Nucleus accumbens (tissue), 56 donors: ENCODE measurements around the gene LGALS12.
A peak's percentile ranks its signal among the peaks of the same experiment; 100 is the strongest.
"Not testable (repeated sequence)": the region's sequence is repeated elsewhere in the genome, so short reads cannot be mapped to it uniquely, and the experiment has no call there.

Experiments used
- DNase-seq, 56 donors: peaks; one replicate each; lab custom pipeline; 2025; lab: John Stamatoyannopoulos, UW

The LGALS12 gene

DNA sequence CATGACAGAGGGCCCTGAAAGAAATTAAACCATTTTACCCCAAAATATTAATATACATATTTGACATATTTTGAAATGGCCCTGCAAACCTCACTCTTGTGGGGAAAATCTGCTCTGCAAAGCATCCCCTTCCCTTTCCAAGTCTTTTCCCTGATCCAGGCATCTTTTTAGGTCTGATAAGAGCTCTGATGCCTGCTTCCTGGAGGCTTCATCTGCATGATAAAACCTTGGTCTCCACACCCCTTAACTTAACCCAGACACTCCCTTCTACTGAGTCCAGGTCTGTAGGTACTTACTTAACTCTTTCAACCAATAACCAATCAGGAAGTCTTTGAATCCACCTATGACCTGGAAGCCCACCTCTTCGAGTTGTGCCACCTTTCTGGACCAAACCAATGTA lies 1.8 kb upstream of the LGALS12 start:
- no peak for DNase-seq

GRCh38 chr11:63504933-63505586 lies 824 bp upstream of the LGALS12 start:
- DNase-seq: peak in 17 of 56 donors; percentile 7 to 62 (median 24)

GRCh38 chr11:63506876-63507275 lies 992 bp downstream of the LGALS12 start:
- no peak for DNase-seq

DNA sequence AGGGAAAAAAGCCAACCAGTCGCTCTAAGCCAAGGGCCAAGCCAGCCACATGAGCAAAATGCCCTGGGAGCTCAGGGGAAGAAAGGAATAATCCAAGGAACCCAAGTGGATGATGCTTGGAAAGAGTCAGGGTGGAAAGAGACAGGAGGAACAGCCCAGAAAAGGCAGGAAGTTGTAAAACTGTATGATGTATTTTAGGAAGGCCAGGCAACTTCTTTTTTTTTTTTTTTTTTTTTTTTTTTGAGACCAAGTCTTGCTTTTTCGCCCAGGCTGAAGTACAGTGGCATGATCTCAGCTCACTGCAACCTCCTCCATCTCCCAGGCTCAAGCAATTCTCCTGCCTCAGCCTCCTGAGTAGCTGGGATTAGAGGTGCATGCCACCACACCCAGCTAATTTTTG lies 1.6 kb downstream of the LGALS12 start:
- DNase-seq: no peak

DNA sequence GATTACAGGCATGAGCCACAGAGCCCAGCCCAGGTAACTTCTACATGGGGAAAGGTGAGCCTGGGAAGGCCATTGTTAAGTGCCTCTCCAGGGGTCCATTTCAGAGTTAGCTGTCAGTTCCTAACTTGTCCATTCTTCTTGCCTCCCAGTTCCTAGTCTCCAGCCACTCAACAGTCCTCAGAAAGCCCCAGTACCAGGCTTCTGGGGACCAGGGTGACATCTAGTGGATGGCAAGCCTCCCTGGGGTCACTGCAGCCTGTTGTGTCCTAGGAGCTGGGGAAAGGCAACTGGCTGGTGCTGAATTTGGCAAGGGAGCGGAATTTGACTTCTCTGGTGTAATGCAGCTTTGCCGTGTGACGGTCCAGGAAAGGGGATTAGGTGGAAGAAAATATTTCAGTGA lies 2.1 kb downstream of the LGALS12 start:
- peak in 48 of 56 donors; percentile 23 to 84 (median 64) for DNase-seq

- DNase-seq: no peak
These were observed 2.9 kb downstream of the LGALS12 start for GRCh38 chr11:63508745-63509144.

- peak in 54 of 56 donors; percentile 30 to 94 (median 82) for DNase-seq
These were observed 4.6 kb downstream of the LGALS12 start for GRCh38 chr11:63510360-63511047.

DNA sequence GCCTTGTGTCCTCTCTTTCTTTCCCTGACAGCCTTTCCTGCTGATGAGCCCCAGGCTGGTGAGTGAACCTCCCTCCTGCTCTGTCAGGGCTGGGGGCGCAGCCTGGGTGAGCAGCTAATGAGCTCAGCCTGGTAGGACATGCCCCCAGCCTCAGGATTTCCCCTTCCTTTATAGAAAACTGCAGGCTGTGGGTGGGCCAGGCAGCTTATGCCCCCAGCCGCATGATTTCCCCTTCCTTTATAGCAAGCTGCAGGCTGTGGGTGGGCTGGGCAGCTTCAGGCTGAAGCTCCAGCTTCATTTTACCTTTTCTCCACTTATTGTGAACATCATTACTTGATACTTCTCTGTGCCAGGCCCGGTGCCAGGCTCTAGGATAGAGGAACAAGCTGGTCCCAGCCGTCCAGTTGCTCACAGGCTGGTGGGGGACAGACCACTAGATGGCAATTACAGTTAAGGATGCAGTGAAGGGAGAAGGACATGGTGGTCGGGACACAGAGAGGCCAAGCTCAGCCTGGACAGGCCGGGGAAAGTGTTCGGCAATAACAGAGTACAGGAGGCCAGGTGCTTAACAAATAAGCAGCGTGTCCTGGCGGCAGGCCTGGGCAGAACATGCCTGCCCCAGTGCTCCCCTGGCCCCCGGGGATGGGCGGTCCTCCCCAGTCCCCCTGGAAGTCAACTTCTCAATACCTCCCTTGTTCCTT lies 5.3 kb downstream of the LGALS12 start:
- peak in 14 of 56 donors; percentile 14 to 62 (median 35) for DNase-seq

DNA sequence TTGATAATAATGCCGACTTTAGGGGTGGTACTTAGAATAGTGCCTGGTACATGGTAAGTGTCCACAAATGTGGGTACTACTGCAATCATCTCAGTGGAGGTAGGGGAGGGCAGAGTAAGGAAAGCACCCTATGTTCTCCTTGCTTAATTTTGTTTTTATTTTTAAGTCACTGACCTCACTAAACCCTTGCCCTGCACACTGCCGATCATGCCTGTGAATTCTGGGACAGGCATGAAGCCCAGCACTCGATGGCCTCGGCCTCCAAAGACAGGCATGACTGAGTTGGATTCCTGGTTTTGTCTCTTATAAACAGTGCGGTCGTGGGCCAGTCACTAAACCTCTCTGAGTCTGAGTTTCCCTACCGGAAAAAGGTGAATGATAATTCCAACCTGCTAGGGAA lies 6.9 kb downstream of the LGALS12 start:
- DNase-seq: no peak

- no peak for DNase-seq
These were observed 10.2 kb downstream of the LGALS12 start for GRCh38 chr11:63516109-63516508.

- DNase-seq: no peak
These were observed 11.3 kb downstream of the LGALS12 start for GRCh38 chr11:63517156-63517555.

DNA sequence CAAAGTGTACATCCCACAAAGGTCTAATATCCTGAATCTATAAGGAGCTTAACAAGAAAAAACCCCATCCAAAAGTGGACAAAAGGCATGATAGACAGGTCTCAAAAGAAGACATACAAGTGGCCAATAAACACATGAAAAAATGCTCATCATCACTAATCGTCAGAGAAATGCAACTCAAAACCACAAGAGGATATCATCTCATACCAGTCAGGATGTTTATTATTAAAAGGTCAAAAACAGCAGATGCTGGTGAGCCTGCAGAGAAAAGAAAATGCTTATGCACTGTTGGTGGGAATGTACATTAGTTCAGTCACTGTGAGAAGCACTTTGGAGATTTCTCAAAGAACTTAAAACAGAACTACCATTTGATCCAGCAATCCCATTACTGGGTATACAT lies 12.7 kb downstream of the LGALS12 start:
- DNase-seq: no peak

GRCh38 chr11:63520606-63521170 lies 14.8 kb downstream of the LGALS12 start:
- no peak for DNase-seq

DNA sequence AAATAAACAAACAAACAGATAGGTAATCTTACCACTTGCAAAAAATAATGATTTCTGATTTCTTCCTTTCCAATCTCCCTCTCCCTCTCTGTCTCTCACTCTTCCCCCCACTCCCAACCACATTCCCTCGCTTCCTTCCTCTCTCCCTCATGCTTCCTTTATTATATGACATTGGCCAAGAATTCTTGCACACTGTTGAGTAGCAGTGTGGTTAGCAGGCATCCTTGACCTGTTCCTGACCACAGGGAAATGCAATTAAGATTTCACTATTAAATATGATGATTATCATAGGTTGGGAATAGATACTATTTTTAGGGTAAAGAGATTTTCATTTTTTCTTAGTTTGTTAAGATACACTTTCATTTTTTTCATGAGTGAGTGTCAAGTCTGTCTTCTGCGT lies 16.0 kb downstream of the LGALS12 start:
- no peak for DNase-seq

DNA sequence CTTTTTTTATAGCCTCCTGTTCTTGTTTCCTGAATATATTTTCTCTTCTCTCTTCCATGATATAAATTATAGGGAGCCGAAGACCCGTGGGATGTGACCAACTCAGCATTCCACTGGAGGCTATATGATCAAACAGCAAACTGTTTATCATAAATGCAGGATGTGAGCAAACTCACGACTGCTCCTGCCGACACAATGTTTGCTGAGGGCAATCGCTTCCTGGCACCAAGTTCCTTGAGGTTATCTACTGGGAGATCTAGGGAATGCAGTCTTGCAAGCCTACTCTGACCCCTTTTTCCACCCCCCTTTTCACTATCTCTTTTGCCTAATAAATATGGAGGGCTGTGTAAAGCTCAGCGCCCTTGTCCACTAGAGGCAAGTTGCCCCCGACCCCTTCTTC lies 17.3 kb downstream of the LGALS12 start:
- no peak for DNase-seq

GRCh38 chr11:63527667-63528066 lies 21.8 kb downstream of the LGALS12 start:
- no peak for DNase-seq

GRCh38 chr11:63528156-63528555 lies 22.3 kb downstream of the LGALS12 start:
- not testable (repeated sequence) for DNase-seq

GRCh38 chr11:63528729-63529278 lies 22.9 kb downstream of the LGALS12 start:
- not testable (repeated sequence) for DNase-seq

DNA sequence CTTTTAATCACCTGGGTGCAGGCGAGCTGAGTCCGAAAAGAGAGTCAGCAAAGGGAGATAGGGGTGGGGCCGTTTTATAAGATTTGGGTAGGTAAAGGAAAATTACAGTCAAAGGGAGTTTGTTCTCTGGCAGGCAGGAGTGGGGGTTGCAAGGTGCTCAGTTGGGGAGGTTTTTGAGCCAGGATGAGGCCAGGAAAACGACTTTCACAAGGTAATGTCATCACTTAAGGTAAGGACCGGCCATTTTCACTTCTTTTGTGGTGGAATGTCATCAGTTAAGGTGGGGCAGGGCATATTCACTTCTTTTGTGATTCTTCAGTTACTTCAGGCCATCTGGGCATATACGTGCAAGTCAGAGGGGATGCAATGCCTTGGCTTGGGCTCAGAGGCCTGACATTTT lies 23.5 kb downstream of the LGALS12 start:
- not testable (repeated sequence) for DNase-seq

DNA sequence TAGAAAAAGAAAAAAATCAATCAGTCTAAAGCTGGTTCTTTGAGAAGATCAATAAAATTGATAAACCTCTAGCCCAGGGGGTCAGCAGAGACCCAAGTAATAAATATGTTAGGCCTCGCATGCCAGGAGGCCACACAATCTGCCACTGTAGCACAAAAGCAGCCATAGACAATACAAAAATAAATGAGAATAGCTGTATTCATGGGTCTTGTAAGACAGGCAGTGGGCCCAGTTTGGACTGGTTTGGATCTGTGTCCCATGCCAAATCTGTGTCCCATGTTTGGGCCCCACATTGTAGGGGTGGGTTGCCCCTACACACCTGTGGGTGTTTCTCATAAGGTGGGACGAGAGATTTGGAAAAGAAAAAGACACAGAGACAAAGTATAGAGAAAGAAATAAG lies 24.1 kb downstream of the LGALS12 start:
- peak in 37 of 56 donors; percentile 17 to 78 (median 45) for DNase-seq
